Activated CD8-positive, alpha-beta memory T cell treated with anti-CD3 and anti-CD28 coated beads, Interleukin-2, amount 10 ng/mL, durations not matched to agents 7 days and 5 days (primary cell): ENCODE results near the gene SMARCAD1. TPM values are rescaled to one million over a fixed set of nuclear protein-coding genes. Genes with fewer than 3 reads are reported as not detected.

Source experiments
- ATAC-seq: fragments of 150-1000 bp; cut with Tn5 transposase; one replicate; pipeline ENCODE4 v1.10.0; 2021; ENCODE audit warnings: moderate library complexity
- CTCF ChIA-PET: fragments of 350-600 bp; sonication (Branson Sonifier 250); formaldehyde crosslinking; loops from one replicate; lab custom pipeline; 2021; ENCODE audit warnings: antibody characterized with exemption; lab: Charles Lee
- DNase-seq: peaks from one replicate; pipeline ENCODE4 v3.0.0-alpha.2; 2020
- H3K27ac Mint-ChIP-seq: one replicate; pipeline ENCODE4 v1.8.0; 2021; ENCODE audit warnings: mild to moderate bottlenecking, mixed read lengths
- H3K27me3 Mint-ChIP-seq: one replicate; pipeline ENCODE4 v1.8.0; 2021; ENCODE audit warnings: mixed read lengths
- H3K36me3 Mint-ChIP-seq: one replicate; pipeline ENCODE4 v1.8.0; 2021; ENCODE audit warnings: mild to moderate bottlenecking, mixed read lengths
- H3K4me1 Mint-ChIP-seq: one replicate; pipeline ENCODE4 v1.8.0; 2021; ENCODE audit warnings: mixed read lengths
- H3K4me3 Mint-ChIP-seq: one replicate; pipeline ENCODE4 v1.8.0; 2021; ENCODE audit warnings: mild to moderate bottlenecking, moderate library complexity, mixed read lengths
- H3K9me3 Mint-ChIP-seq: one replicate; pipeline ENCODE4 v1.8.0; 2022; ENCODE audit warnings: low read depth, mixed read lengths
- total RNA-seq, 2 experiments: library from RNA; stranded (reverse); gene quantifications; one replicate each; pipeline ENCODE4 v1.2.3, GENCODE V29; 2021

SMARCAD1 gene
- 10 to 100 TPM; 27.5 to 33.2 TPM for total RNA-seq

- H3K27ac Mint-ChIP-seq, result peak within 1 kb of the TSS; percentile 99
- ATAC-seq (peak; percentile 96), DNase-seq (peak; percentile 95)
- no peaks in the 10 kb centered on the region for H3K27me3 Mint-ChIP-seq
- peaks cover 26% of the 10 kb centered on the region for H3K36me3 Mint-ChIP-seq
- peak within 1 kb of the TSS; percentile 83 for H3K4me3 Mint-ChIP-seq
- H3K4me1 Mint-ChIP-seq, result peaks cover 31% of the 10 kb centered on the region
- no peaks in the 10 kb centered on the region for H3K9me3 Mint-ChIP-seq
- CTCF ChIA-PET, result no interaction called here
Measured at GRCh38 chr4:94207469-94208224, at the start of gene SMARCAD1. Gene SMARCAD1 (plus strand): TSS chr4:94207865. CDS start chr4:94208395, 530 bp downstream.

- Mint-ChIP-seq H3K27ac (no peak overlapping the region), H3K4me3 (no peak overlapping the region), H3K36me3 (no peaks in the 10 kb centered on the region), H3K27me3 (no peaks in the 10 kb centered on the region), H3K9me3 (no peaks in the 10 kb centered on the region), H3K4me1 (peaks cover 3% of the 10 kb centered on the region)
- CTCF ChIA-PET, result no interaction called here
- ATAC-seq (no peak), DNase-seq (no peak)
Measured at GRCh38 chr4:94158883-94159282, 48.8 kb upstream of the SMARCAD1 start.

- CTCF ChIA-PET, result no interaction called here
- Mint-ChIP-seq H3K4me3 (no peak overlapping the region), H3K27me3 (no peaks in the 10 kb centered on the region), H3K27ac (no peak overlapping the region), H3K36me3 (no peaks in the 10 kb centered on the region), H3K9me3 (no peaks in the 10 kb centered on the region), H3K4me1 (peaks cover 3% of the 10 kb centered on the region)
- ATAC-seq, result no peak
- DNase-seq, result no peak
Measured at GRCh38 chr4:94159790-94160189, 47.9 kb upstream of the SMARCAD1 start.

GRCh38 chr4:94160774-94161173 lies 46.9 kb upstream of the SMARCAD1 start:
- Mint-ChIP-seq H3K27ac (no peak overlapping the region), H3K27me3 (no peaks in the 10 kb centered on the region), H3K36me3 (no peaks in the 10 kb centered on the region), H3K9me3 (no peaks in the 10 kb centered on the region), H3K4me1 (peaks cover 3% of the 10 kb centered on the region), H3K4me3 (no peak overlapping the region)
- no peak for DNase-seq
- CTCF ChIA-PET, result no interaction called here
- ATAC-seq, result no peak

GRCh38 chr4:94165256-94165655 lies 42.4 kb upstream of the SMARCAD1 start:
- Mint-ChIP-seq H3K27ac (no peak overlapping the region), H3K4me3 (no peak overlapping the region), H3K36me3 (no peaks in the 10 kb centered on the region), H3K27me3 (no peaks in the 10 kb centered on the region), H3K4me1 (peaks cover 3% of the 10 kb centered on the region), H3K9me3 (no peaks in the 10 kb centered on the region)
- DNase-seq (no peak), ATAC-seq (no peak)
- CTCF ChIA-PET, result no interaction called here

GRCh38 chr4:94168321-94168720 lies 39.3 kb upstream of the SMARCAD1 start:
- Mint-ChIP-seq H3K4me3 (no peak overlapping the region), H3K9me3 (no peaks in the 10 kb centered on the region), H3K4me1 (no peaks in the 10 kb centered on the region), H3K27ac (no peak overlapping the region), H3K27me3 (no peaks in the 10 kb centered on the region), H3K36me3 (no peaks in the 10 kb centered on the region)
- DNase-seq, result no peak
- CTCF ChIA-PET, result no interaction called here
- no peak for ATAC-seq

- DNase-seq (no peak), ATAC-seq (no peak)
- no peaks in the 10 kb centered on the region for H3K9me3 Mint-ChIP-seq
- no peak overlapping the region for H3K4me3 Mint-ChIP-seq
- CTCF ChIA-PET, result no interaction called here
- no peaks in the 10 kb centered on the region for H3K36me3 Mint-ChIP-seq
- no peaks in the 10 kb centered on the region for H3K27me3 Mint-ChIP-seq
- no peak overlapping the region for H3K27ac Mint-ChIP-seq
- no peaks in the 10 kb centered on the region for H3K4me1 Mint-ChIP-seq
Measured at GRCh38 chr4:94169803-94170372, 37.8 kb upstream of the SMARCAD1 start.

- no peaks in the 10 kb centered on the region for H3K9me3 Mint-ChIP-seq
- CTCF ChIA-PET, result no interaction called here
- no peaks in the 10 kb centered on the region for H3K36me3 Mint-ChIP-seq
- no peak overlapping the region for H3K4me3 Mint-ChIP-seq
- no peak for ATAC-seq
- DNase-seq, result no peak
- no peaks in the 10 kb centered on the region for H3K4me1 Mint-ChIP-seq
- H3K27me3 Mint-ChIP-seq, result peaks cover 6% of the 10 kb centered on the region
- no peak overlapping the region for H3K27ac Mint-ChIP-seq
Measured at GRCh38 chr4:94171616-94172015, 36.0 kb upstream of the SMARCAD1 start.

GRCh38 chr4:94175553-94176261 lies 32.0 kb upstream of the SMARCAD1 start:
- DNase-seq, result no peak
- no peak for ATAC-seq
- H3K9me3 Mint-ChIP-seq, result no peaks in the 10 kb centered on the region
- peaks cover 17% of the 10 kb centered on the region for H3K27me3 Mint-ChIP-seq
- CTCF ChIA-PET, result no interaction called here
- H3K4me1 Mint-ChIP-seq, result no peaks in the 10 kb centered on the region
- no peak overlapping the region for H3K4me3 Mint-ChIP-seq
- H3K36me3 Mint-ChIP-seq, result no peaks in the 10 kb centered on the region
- no peak overlapping the region for H3K27ac Mint-ChIP-seq

GRCh38 chr4:94177822-94178221 lies 29.8 kb upstream of the SMARCAD1 start:
- no peaks in the 10 kb centered on the region for H3K9me3 Mint-ChIP-seq
- H3K27me3 Mint-ChIP-seq, result peaks cover 26% of the 10 kb centered on the region
- H3K27ac Mint-ChIP-seq, result no peak overlapping the region
- no peak for ATAC-seq
- H3K36me3 Mint-ChIP-seq, result no peaks in the 10 kb centered on the region
- CTCF ChIA-PET, result no interaction called here
- H3K4me3 Mint-ChIP-seq, result no peak overlapping the region
- DNase-seq, result no peak
- no peaks in the 10 kb centered on the region for H3K4me1 Mint-ChIP-seq

GRCh38 chr4:94181815-94182214 lies 25.9 kb upstream of the SMARCAD1 start:
- Mint-ChIP-seq H3K27ac (no peak overlapping the region), H3K36me3 (no peaks in the 10 kb centered on the region), H3K27me3 (peaks cover 20% of the 10 kb centered on the region), H3K4me3 (no peak overlapping the region), H3K4me1 (no peaks in the 10 kb centered on the region), H3K9me3 (no peaks in the 10 kb centered on the region)
- CTCF ChIA-PET, result no interaction called here
- ATAC-seq, result no peak
- no peak for DNase-seq

- Mint-ChIP-seq H3K9me3 (no peaks in the 10 kb centered on the region), H3K27me3 (peaks cover 17% of the 10 kb centered on the region), H3K4me3 (no peak overlapping the region), H3K27ac (no peak overlapping the region), H3K4me1 (peaks cover 4% of the 10 kb centered on the region), H3K36me3 (no peaks in the 10 kb centered on the region)
- DNase-seq (no peak), ATAC-seq (no peak)
- CTCF ChIA-PET, result no interaction called here
Measured at GRCh38 chr4:94202769-94203168, 4.9 kb upstream of the SMARCAD1 start.

GRCh38 chr4:94208266-94208665 lies 601 bp downstream of the SMARCAD1 start:
- CTCF ChIA-PET, result no interaction called here
- Mint-ChIP-seq H3K4me3 (peak overlapping the region; percentile 83), H3K9me3 (no peaks in the 10 kb centered on the region), H3K4me1 (peaks cover 35% of the 10 kb centered on the region), H3K36me3 (peaks cover 31% of the 10 kb centered on the region), H3K27ac (peak overlapping the region; percentile 99), H3K27me3 (no peaks in the 10 kb centered on the region)
- ATAC-seq, result no peak
- DNase-seq, result no peak

- ATAC-seq (no peak), DNase-seq (no peak)
- Mint-ChIP-seq H3K27ac (peak overlapping the region; percentile 99), H3K36me3 (peaks cover 38% of the 10 kb centered on the region), H3K4me3 (peak overlapping the region; percentile 83), H3K9me3 (no peaks in the 10 kb centered on the region), H3K4me1 (peaks cover 42% of the 10 kb centered on the region), H3K27me3 (no peaks in the 10 kb centered on the region)
- CTCF ChIA-PET, result no interaction called here
Measured at GRCh38 chr4:94208918-94209317, 1.3 kb downstream of the SMARCAD1 start.
